Activated CD8-positive, alpha-beta memory T cell treated with anti-CD3 and anti-CD28 coated beads for 36 hours (primary cell): ENCODE data around the gene SNIP1. TPM values are rescaled to one million over a fixed set of nuclear protein-coding genes. Genes with fewer than 3 reads are reported as not detected.

Experiments used
- CTCF ChIA-PET: fragments of 350-600 bp; sonication (Branson Sonifier 250); formaldehyde crosslinking; loops from one replicate; lab custom pipeline; 2021; ENCODE audit warnings: antibody characterized with exemption; lab: Charles Lee
- POLR2A ChIA-PET: fragments of 350-600 bp; sonication (Branson Sonifier 250); formaldehyde crosslinking; loops from one replicate; lab custom pipeline; 2021; ENCODE audit warnings: antibody characterized with exemption; lab: Charles Lee
- total RNA-seq, 2 experiments: library from RNA; stranded (reverse); gene quantifications; one replicate each; pipeline ENCODE4 v1.2.3, GENCODE V29; 2021

SNIP1 gene
- total RNA-seq, 2 experiments from 2014 or later, result 22.2 to 23.0 TPM

- POLR2A ChIA-PET, result interaction anchor here (0.6 to 4.3 kb wide), 4 partner anchors 11 to 31 kb away, joined by 4 to 55 read pairs (median 6); partner anchors contain the start of genes MEAF6 and ZC3H12A
- CTCF ChIA-PET, result interaction anchor here (0.8 to 7.7 kb wide), 12 partner anchors 9 to 99 kb away, joined by 4 to 105 read pairs (median 8); partner anchors contain the start of gene ZC3H12A
Observed at GRCh38 chr1:37487619-37487984, 66.5 kb downstream of the SNIP1 start.

- CTCF ChIA-PET, result interaction anchor here (0.6 to 7.7 kb wide), 17 partner anchors 10 to 1524 kb away, joined by 3 to 105 read pairs (median 6); partner anchors contain the start of genes MEAF6 and ZC3H12A
- POLR2A ChIA-PET, result interaction anchor here (0.6 to 4.3 kb wide), 4 partner anchors 11 to 32 kb away, joined by 4 to 55 read pairs (median 6); partner anchors contain the start of genes MEAF6 and ZC3H12A
Observed at GRCh38 chr1:37486680-37487618, 67.1 kb downstream of the SNIP1 start.

- CTCF ChIA-PET, result interaction anchor here (0.6 to 7.7 kb wide), 9 partner anchors 9 to 1525 kb away, joined by 3 to 105 read pairs (median 9); partner anchors contain the start of genes MEAF6 and ZC3H12A
- POLR2A ChIA-PET, result interaction anchor here (1.3 to 4.3 kb wide), 3 partner anchors 10 to 31 kb away, joined by 3 to 55 read pairs (median 5); partner anchors contain the start of genes MEAF6 and ZC3H12A
Observed at GRCh38 chr1:37485902-37486679, 68.0 kb downstream of the SNIP1 start.

Other genes with a start within 250 kb of the SNIP1 start
- 10 to 100 TPM; 33.5 to 36.2 TPM for gene ZC3H12A, start 79.7 kb downstream of the SNIP1 start, total RNA-seq
- 10 to 100 TPM; 89.8 to 90.5 TPM for gene MEAF6, start 39.5 kb downstream of the SNIP1 start, total RNA-seq
- not detected for gene DNALI1, start 2.6 kb upstream of the SNIP1 start, total RNA-seq
- 10 to 100 TPM; 95.3 to 97.4 TPM for gene GNL2, start 41.6 kb upstream of the SNIP1 start, total RNA-seq
- gene RSPO1, start 80.6 kb upstream of the SNIP1 start, total RNA-seq, result not detected
- 10 to 100 TPM; 42.1 to 43.3 TPM for gene CDCA8, start 138.2 kb upstream of the SNIP1 start, total RNA-seq
- under 1 TPM in 1 of 2 experiments, not detected in 1; 0.19 TPM for gene EPHA10, start 210.8 kb upstream of the SNIP1 start, total RNA-seq
- 1 to 10 TPM; 5.6 to 6.3 TPM for gene MANEAL, start 239.6 kb upstream of the SNIP1 start, total RNA-seq